Activated CD8-positive, alpha-beta memory T cell treated with anti-CD3 and anti-CD28 coated beads for 1 hour (primary cell): ENCODE measurements around the gene ATP6V0A4.
"Not testable (repeated sequence)": the region's sequence is repeated elsewhere in the genome, so short reads cannot be mapped to it uniquely, and the experiment has no call there.

Source experiments
- DNase-seq, 2 donors: peaks; one replicate each; pipeline ENCODE4 v3.0.0-alpha.2; 2020; ENCODE audit warnings: low read depth in 1 of 2; ENCODE audit errors: extremely low read depth in 1 of 2

The ATP6V0A4 gene

GRCh38 chr7:138804618-138805017 lies 6.6 kb upstream of the ATP6V0A4 start:
- no peak for DNase-seq

DNA sequence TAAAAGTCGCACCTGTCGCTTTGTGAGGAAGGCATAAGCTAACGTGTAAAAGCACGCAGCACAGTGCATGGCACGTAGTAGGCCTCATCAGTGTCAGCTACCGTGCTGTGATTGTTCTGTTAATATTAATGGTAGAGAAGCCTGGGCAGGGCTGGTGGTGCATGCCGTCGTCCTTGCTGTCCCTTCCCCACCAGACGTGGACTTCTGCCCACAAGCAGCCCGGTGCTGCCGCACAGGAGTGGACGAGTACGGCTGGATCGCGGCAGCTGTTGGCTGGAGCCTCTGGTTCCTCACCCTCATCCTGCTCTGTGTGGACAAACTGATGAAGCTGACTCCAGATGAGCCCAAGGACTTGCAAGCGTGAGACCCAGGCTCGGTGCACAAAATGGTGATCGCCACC lies 4.7 kb upstream of the ATP6V0A4 start:
- DNase-seq: no peak

DNA sequence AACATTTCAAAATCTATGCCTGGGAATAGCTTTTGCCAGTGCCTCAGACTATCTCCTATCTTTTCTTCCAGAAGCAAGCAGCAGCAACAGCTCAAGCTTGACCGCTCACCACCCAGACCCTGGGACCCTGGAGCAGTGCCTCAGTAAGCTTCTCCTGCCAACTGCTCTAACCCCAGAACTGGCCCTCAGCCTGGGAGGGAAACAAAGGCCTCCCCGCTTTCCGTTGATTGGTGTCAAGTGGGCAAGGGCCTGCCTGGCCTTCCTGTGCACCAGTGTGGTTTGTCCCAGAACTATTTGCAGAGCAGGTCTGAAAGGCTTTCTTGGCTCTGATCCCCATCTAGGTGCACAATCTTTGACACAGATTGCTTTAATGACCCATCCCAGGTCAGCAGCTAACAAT lies 3.3 kb upstream of the ATP6V0A4 start:
- no peak for DNase-seq

DNA sequence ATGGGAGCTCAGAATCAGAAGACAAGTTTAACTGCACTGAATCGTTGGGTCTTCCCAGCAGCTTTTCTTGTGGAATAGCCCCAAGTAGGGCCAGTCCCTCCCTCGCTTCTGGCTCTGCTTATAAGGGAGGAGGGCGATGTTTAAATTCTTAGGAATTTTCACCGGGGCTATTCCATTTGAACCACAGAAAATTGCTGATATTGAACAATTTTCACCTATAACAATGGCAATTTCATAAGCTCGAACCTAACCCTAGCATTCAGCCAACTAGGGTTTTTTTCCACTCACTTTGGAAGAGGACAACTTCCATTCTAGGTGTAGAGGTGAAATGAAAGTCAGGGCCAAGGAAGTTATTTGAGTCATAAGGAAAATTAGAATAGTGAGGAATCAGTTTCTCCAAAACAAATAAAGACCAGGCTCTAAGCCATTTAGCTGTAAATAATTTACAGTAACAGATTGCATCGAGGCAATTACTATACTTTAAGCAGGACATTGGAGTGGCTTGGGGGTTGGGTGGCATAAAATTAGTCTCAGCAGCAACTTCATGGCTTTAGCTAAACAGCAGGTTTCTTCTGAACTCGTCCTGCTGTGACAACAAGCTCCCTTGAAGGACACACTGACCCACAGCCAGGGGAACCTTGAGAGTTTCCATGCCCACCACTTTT lies 1.5 kb upstream of the ATP6V0A4 start:
- no peak for DNase-seq

- no peak for DNase-seq
Observed at GRCh38 chr7:138798836-138799235, 840 bp upstream of the ATP6V0A4 start.

DNA sequence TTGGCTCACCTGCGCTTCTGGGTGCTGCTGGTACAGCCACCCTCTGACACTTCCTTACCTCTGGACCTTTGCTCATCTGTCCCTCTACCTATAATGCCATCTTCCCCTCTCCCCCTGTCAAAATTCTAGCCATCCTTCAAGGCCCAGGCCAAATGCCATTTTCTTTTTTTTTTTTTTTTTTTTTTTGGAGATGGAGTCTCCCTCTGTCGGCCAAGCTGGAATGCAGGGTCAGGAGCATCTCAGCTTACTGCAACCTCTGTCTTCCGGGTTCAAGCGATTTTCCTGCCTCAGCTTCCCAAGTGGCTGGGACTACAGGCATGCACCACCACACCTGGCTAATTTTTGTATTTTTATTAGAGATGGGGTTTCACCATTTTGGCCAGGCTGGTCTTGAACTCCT lies 950 bp downstream of the ATP6V0A4 start:
- DNase-seq: not testable (repeated sequence)

- no peak for DNase-seq
Observed at GRCh38 chr7:138796038-138796615, 1.9 kb downstream of the ATP6V0A4 start.

DNA sequence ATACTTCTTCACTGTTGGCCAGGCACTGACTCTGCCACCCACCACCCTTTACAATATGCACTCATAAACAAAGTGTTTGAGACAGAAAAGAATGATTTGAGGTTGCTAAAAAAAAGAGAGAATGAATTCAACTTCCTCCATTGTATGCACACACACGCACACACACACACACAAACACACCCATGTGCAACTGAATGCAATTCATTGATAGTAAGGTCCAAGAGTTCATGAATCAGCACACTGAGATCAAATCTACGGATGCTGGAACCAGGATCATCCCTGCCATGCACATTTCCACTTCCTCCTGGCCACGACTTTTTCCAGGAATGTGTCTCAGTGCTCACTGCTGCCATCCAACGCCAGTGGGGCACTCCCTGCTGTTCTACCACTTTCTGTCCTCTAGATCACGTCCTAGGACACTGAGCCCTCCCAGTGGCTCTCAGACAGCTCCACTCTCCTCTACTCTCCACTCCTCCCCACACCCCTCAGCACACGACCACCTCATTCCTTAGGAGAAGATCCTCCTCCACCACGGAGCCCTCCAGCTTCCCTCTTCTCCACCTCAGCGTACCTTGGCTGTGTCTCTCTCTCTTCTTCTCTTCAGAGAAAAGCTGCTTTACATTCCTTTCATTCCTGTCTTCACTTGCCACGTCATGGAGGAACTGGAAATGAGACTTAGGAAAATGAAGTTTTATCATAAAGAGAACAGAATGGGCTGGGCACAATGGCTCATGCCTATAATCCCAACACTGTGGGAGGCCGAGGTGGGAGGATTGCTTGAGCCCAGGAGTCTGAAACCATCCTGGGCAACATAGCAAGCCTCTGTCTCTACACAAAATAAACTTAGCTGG lies 12.2 kb downstream of the ATP6V0A4 start:
- DNase-seq: no peak

- DNase-seq: no peak
Observed at GRCh38 chr7:138784692-138785091, 13.3 kb downstream of the ATP6V0A4 start.

- no peak for DNase-seq
Observed at GRCh38 chr7:138781004-138781403, 17.0 kb downstream of the ATP6V0A4 start.

DNA sequence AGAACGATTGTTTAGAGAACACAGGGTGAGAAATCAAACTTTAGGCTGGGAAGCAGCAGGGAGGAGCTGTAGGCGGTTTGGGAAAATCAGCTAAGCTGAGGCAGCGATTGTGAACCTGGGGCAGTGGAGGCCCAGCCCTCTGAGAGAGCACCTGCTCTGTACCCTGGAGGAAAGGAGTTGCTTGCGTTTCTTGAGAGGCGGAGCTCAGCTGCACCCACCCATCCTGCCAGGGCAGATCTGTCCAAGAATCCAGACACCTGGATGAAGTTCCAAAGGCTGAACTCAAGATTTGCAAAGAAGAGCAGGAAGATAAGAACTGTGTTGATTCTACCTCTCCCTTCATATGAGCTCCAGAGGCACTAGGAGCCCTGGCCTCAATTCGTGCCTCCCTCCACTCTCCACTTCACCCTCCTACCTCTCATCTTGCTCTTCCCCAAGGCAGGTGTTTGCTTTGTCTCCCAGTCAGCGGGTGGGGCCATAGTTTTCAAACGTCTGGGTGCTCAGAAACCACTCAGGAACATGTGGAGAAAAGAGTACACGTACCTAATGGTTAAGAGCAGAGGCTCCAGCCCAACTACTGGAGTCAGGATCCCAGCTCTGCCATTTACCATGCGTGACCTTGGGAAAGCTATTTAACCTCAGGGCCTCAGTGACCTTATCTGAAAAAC lies 21.7 kb downstream of the ATP6V0A4 start:
- DNase-seq: no peak

DNA sequence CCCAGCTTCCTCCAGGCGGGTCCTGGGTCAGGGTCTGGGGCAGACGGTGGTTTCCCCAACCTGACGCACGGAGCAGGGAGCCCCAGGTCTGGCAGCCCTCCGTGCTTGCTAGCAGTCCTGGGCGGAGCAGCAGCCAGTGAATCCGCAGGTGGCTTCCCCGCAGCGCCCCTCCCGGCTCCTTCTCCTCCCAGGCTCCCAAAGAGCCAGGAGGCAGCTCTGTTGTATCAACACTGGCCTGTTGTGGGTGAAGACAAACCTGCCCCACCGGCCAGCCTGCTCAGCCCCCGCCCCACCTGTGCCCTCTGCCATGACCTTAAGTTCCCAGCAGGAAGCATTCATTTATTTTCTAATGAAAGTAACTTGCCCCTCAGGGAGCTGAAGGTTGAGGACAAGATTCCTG lies 24.2 kb downstream of the ATP6V0A4 start:
- no peak for DNase-seq

- DNase-seq: no peak
Observed at GRCh38 chr7:138773176-138773575, 24.8 kb downstream of the ATP6V0A4 start.

- no peak for DNase-seq
Observed at GRCh38 chr7:138770904-138771303, 27.1 kb downstream of the ATP6V0A4 start.

- no peak for DNase-seq
Observed at GRCh38 chr7:138768241-138768640, 29.8 kb downstream of the ATP6V0A4 start.

- no peak for DNase-seq
Observed at GRCh38 chr7:138756591-138757242, 41.3 kb downstream of the ATP6V0A4 start.

GRCh38 chr7:138755842-138756590 lies 42.0 kb downstream of the ATP6V0A4 start:
- DNase-seq: no peak

GRCh38 chr7:138755331-138755747 lies 42.7 kb downstream of the ATP6V0A4 start:
- no peak for DNase-seq

DNA sequence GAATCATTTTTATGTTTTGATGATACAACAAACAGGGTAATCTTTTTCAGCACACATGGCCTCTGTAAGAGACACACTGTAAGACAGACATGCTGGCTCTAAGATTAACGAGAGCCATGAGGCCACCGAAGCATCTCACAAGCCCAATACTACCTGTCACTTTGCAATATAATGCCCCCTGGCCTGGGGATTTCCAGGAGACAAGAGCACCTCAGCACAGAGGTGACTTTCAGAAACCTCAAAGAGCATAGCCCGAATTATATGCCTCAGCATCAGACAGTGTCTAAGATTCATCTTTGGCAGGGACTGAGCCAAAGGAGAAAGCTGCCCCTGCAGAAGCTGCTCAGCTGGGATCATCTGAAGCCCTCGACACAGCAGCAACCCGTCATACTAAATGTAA lies 44.4 kb downstream of the ATP6V0A4 start:
- peak in 1 of 2 donors; percentile 12 for DNase-seq

DNA sequence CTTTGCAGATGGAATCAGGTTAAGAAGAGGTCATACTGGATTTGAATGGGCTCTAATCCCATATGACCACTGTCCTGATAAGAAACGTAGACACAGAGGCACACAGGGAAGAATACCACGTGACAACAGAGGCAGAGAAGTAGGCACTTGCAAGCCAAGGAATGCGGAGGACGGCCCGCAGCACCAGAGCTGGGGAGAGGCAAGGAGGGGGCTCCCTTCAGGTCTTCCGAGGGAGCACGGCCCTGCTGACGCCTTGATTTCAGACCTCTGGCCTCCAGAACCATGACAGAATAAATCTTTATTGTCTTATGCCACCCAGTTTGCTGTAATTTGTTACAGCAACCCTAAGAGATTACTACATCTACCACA lies 44.9 kb downstream of the ATP6V0A4 start:
- DNase-seq: no peak
